ENCODE results near the gene KITLG.

DNA sequence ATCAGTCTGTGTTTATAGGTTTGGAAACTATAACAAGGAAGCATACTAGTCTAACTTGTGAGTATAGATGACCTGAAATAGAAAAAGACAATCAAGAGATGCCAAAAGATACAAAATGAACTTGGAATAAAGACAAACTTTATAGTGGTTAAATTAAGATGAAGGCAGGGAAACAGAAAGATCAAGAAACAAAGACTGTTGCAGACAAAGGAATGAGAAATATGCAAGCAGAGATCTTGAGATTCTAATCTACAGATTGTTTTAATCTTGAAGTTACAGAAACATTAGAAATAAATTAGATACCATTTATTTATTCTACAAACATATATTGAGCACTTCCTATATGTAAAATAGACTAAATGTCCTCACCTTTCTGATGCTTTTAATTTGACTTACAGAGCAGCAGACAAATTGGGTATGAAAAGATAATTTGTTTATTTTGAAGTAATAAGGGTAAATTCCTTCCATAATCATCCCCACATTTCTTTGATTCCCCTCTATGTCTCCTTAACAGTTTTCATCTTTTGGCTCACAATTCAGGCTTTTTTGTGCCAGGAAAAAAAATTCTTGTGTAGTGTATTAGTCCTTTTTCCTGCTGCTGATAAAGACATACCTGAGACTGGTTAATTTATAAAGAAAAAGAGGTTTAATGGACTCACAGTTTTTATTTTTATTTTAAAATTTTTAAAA lies 134.4 kb downstream of the KITLG start:
- no peak for TF ChIP-seq POLR2A (IDR thresholded peaks at IDR 0.05)
- TF ChIP-seq, protein P1, sequence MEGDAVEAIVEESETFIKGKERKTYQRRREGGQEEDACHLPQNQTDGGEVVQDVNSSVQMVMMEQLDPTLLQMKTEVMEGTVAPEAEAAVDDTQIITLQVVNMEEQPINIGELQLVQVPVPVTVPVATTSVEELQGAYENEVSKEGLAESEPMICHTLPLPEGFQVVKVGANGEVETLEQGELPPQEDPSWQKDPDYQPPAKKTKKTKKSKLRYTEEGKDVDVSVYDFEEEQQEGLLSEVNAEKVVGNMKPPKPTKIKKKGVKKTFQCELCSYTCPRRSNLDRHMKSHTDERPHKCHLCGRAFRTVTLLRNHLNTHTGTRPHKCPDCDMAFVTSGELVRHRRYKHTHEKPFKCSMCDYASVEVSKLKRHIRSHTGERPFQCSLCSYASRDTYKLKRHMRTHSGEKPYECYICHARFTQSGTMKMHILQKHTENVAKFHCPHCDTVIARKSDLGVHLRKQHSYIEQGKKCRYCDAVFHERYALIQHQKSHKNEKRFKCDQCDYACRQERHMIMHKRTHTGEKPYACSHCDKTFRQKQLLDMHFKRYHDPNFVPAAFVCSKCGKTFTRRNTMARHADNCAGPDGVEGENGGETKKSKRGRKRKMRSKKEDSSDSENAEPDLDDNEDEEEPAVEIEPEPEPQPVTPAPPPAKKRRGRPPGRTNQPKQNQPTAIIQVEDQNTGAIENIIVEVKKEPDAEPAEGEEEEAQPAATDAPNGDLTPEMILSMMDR (IDR thresholded peaks at IDR 0.05) = no peak
